DMS153 (cell line): ENCODE data around the gene SHISA7.
"Not testable (repeated sequence)": the region's sequence is repeated elsewhere in the genome, so short reads cannot be mapped to it uniquely, and the experiment has no call there.

ENCODE experiments used
- DNase-seq: peaks from one replicate; lab custom pipeline; 2025; lab: John Stamatoyannopoulos, UW

Gene SHISA7

GRCh38 chr19:55463583-55464031, 20.5 kb upstream of the SHISA7 start:
- DNase-seq: no peak

- DNase-seq: no peak
Observed at GRCh38 chr19:55462722-55463121, 19.6 kb upstream of the SHISA7 start.

- peak; percentile 9 for DNase-seq
Observed at GRCh38 chr19:55461974-55462626, 19.0 kb upstream of the SHISA7 start.

- peak; percentile 99 for DNase-seq
Observed at GRCh38 chr19:55461259-55461973, 18.3 kb upstream of the SHISA7 start, which contains the start of gene ISOC2. TSS of gene ISOC2 (minus strand) at chr19:55461642. CDS start at chr19:55456486, 5,156 bp downstream.

GRCh38 chr19:55460670-55461258, 17.7 kb upstream of the SHISA7 start:
- peak; percentile 57 for DNase-seq

- no peak for DNase-seq
Observed at GRCh38 chr19:55459950-55460657, 17.0 kb upstream of the SHISA7 start.

- no peak for DNase-seq
Observed at GRCh38 chr19:55459551-55459949, 16.4 kb upstream of the SHISA7 start.

GRCh38 chr19:55457683-55458457, 14.8 kb upstream of the SHISA7 start:
- no peak for DNase-seq

- DNase-seq: no peak
Observed at GRCh38 chr19:55456347-55456746, 13.2 kb upstream of the SHISA7 start.

- DNase-seq: no peak
Observed at GRCh38 chr19:55455576-55456235, 12.6 kb upstream of the SHISA7 start.

- DNase-seq: no peak
Observed at GRCh38 chr19:55454787-55455243, 11.7 kb upstream of the SHISA7 start.

- no peak for DNase-seq
Observed at GRCh38 chr19:55453511-55454260, 10.6 kb upstream of the SHISA7 start.

GRCh38 chr19:55452749-55453346, 9.7 kb upstream of the SHISA7 start:
- DNase-seq: peak; percentile 81

- no peak for DNase-seq
Observed at GRCh38 chr19:55451965-55452748, 9.1 kb upstream of the SHISA7 start.

GRCh38 chr19:55451163-55451964, 8.3 kb upstream of the SHISA7 start:
- no peak for DNase-seq

GRCh38 chr19:55449469-55449868, 6.4 kb upstream of the SHISA7 start:
- DNase-seq: no peak

GRCh38 chr19:55448175-55448490, 5.0 kb upstream of the SHISA7 start:
- not testable (repeated sequence) for DNase-seq

- peak; percentile 29 for DNase-seq
Observed at GRCh38 chr19:55447421-55448174, 4.5 kb upstream of the SHISA7 start.
